Body of pancreas (tissue), 4 donors: Measurements from ENCODE around the gene IQCM.

Source experiments
- CTCF ChIP-seq, 7 experiments: fragments of 450-650 bp in 4 of 7; fragments of 200-600 bp in 3 of 7; sonication (generic) in 3 of 7; IDR thresholded peaks; one replicate each; pipeline ENCODE4 v1.5.1; 2016 to 2019; ENCODE audit warnings: antibody characterized with exemption in 7 of 7
- POLR2A ChIP-seq, 3 donors: fragments of 450-650 bp; IDR thresholded peaks; one replicate each; pipeline ENCODE4 v1.6.1; 2016; ENCODE audit warnings: antibody characterized with exemption in 3 of 3, mild to moderate bottlenecking in 2 of 3

- TF ChIP-seq CTCF (IDR thresholded peaks at IDR 0.05) (no peak), POLR2A (IDR thresholded peaks at IDR 0.05) (no peak)
Measured at GRCh38 chr4:149498246-149498645, 317.4 kb downstream of the IQCM start.
